OCI-LY7 (cell line): Measurements from ENCODE around the gene OR9G1. TPM values are rescaled to one million over a fixed set of nuclear protein-coding genes. Genes with fewer than 3 reads are reported as not detected.

Source experiments
- BruUV-seq: library from RNA; stranded (reverse); fragments of 400-500 nt; replicated peaks from 2 replicates; lab custom pipeline; 2021; lab: Mats Ljungman, UMichigan
- CTCF ChIA-PET: fragments of 300-600 bp; sonication (Branson Sonifier 250); formaldehyde crosslinking; loops from one replicate; lab custom pipeline; 2022; ENCODE audit warnings: antibody characterized with exemption; ENCODE audit not compliant: unreplicated experiment; lab: Charles Lee
- POLR2A ChIA-PET: fragments of 300-600 bp; sonication (Branson Sonifier 250); formaldehyde crosslinking; loops from one replicate; lab custom pipeline; 2022; ENCODE audit warnings: antibody characterized with exemption; lab: Charles Lee
- DNase-seq: peaks from one replicate; pipeline ENCODE4 v3.0.0-alpha.2; 2015; ENCODE audit warnings: low spot score
- H2AFZ ChIP-seq: fragments of 200-600 bp; sonication (generic), shearing (Covaris generic); 2 replicates; pipeline ENCODE4 v1.6.1; 2014; ENCODE audit warnings: mild to moderate bottlenecking, antibody characterized with exemption, low read length, moderate library complexity
- H3K27ac ChIP-seq: fragments of 200-600 bp; sonication (generic); 2 replicates; pipeline ENCODE4 v1.5.1; 2014; ENCODE audit warnings: mixed run types, low read depth, mild to moderate bottlenecking, moderate library complexity, low read length, inconsistent platforms; ENCODE audit not compliant: poor library complexity, severe bottlenecking
- H3K36me3 ChIP-seq: fragments of 200-600 bp; sonication (generic); 2 replicates; pipeline ENCODE4 v1.6.1; 2014; ENCODE audit warnings: mild to moderate bottlenecking, antibody characterized with exemption, low read length, moderate library complexity, mixed read lengths; ENCODE audit not compliant: insufficient read depth
- H3K4me1 ChIP-seq: fragments of 200-600 bp; sonication (generic); 2 replicates; pipeline ENCODE4 v1.5.1; 2014; ENCODE audit warnings: mild to moderate bottlenecking, low read length; ENCODE audit not compliant: insufficient read depth, poor library complexity, severe bottlenecking
- H3K4me2 ChIP-seq: fragments of 200-600 bp; sonication (generic); 2 replicates; pipeline ENCODE4 v1.6.1; 2014; ENCODE audit warnings: mild to moderate bottlenecking, low read length
- H3K4me3 ChIP-seq: fragments of 200-600 bp; sonication (generic); 2 replicates; pipeline ENCODE4 v1.5.1; 2014; ENCODE audit warnings: mild to moderate bottlenecking, low read depth, low read length; ENCODE audit not compliant: poor library complexity, severe bottlenecking
- H3K79me2 ChIP-seq: fragments of 200-600 bp; sonication (generic); 2 replicates; pipeline ENCODE4 v1.6.1; 2016; ENCODE audit warnings: low read depth, mild to moderate bottlenecking, low read length, moderate library complexity, mixed read lengths; ENCODE audit not compliant: insufficient read depth
- H3K9me2 ChIP-seq: fragments of 200-600 bp; sonication (generic); 2 replicates; pipeline ENCODE4 v1.6.1; 2016; ENCODE audit warnings: mild to moderate bottlenecking, low read length, mixed read lengths; ENCODE audit not compliant: insufficient read depth
- H3K9me3 ChIP-seq: fragments of 200-600 bp; sonication (generic); 2 replicates; pipeline ENCODE4 v1.6.1; 2014; ENCODE audit warnings: mild to moderate bottlenecking, mixed run types, low read length, mixed read lengths
- H4K20me1 ChIP-seq: fragments of 200-600 bp; sonication (generic); 2 replicates; pipeline ENCODE4 v1.6.1; 2014; ENCODE audit warnings: mild to moderate bottlenecking, antibody characterized with exemption, low read length, moderate library complexity, mixed read lengths; ENCODE audit not compliant: insufficient read depth
- CTCF ChIP-seq: fragments of 200-600 bp; sonication (generic); conservative IDR thresholded peaks from 2 replicates; pipeline ENCODE4 v1.5.1; 2014; ENCODE audit warnings: mild to moderate bottlenecking, antibody characterized with exemption, low read length, moderate library complexity, mixed read lengths
- EZH2phosphoT487 ChIP-seq: fragments of 200-600 bp; sonication (generic); IDR thresholded peaks from 2 replicates; pipeline ENCODE4 v1.6.1; 2018; ENCODE audit warnings: low read depth, borderline replicate concordance, mild to moderate bottlenecking, mixed run types, antibody characterized with exemption, low read length, moderate library complexity, mixed read lengths
- intact Hi-C: fragments of 100-400 bp; cut with micrococcal nuclease; formaldehyde crosslinking; loops from one replicate; pipeline ENCODE4 v1.10.0; 2022; ENCODE audit not compliant: unreplicated experiment
- total RNA-seq, 2 experiments: library from RNA; depleted of rRNA in 1 of 2; stranded (reverse); fragments of >200 nt in 1 of 2; shearing (Covaris generic) in 1 of 2; gene quantifications; 2 replicates each; pipeline ENCODE4 v1.2.3, GENCODE V29; 2014 to 2022

OR9G1 gene
- total RNA-seq, 2 experiments from 2014 or later, result not detected

DNA sequence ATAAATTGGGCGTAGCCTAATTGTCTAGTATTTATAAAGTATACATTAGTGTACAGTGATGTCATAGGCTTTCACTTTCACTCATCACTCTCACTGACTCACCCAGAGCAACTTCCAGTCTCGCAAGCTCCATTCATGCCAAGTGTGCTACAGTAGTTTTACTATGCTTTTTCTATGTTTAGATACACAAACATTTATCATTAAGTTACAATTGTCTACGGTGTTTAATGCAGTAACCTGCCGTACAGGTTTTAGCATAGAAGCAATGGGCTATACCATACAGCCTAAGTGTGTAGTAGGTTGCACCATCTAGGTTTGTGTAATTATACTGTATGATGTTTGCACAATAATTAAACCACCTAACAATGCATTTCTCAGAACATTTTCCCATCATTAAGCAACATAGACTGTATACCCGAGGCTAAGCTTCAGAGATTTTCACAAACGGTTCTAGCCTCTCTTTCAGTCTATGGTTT lies 17.5 kb downstream of the OR9G1 start:
- CTCF ChIA-PET, result no interaction called here
- POLR2A ChIA-PET, result interaction anchor here (0.6 kb wide), 1 partner anchor 629 kb away, joined by 3 read pairs; no protein-coding TSS in a partner anchor
- Histone ChIP-seq H3K4me1 (no peaks in the 10 kb centered on the region), H3K9me3 (no peaks in the 10 kb centered on the region), H3K4me2 (no peak overlapping the region), H3K9me2 (no peaks in the 10 kb centered on the region), H2AFZ (no peak overlapping the region), H3K79me2 (no peaks in the 10 kb centered on the region), H3K36me3 (no peaks in the 10 kb centered on the region), H3K4me3 (no peak overlapping the region), H3K27ac (no peak overlapping the region), H4K20me1 (no peaks in the 10 kb centered on the region)
- TF ChIP-seq CTCF, result no peak
- TF ChIP-seq EZH2phosphoT487, result no peak
- intact Hi-C loops, result no loop called here
- BruUV-seq, result no TSS peak
- DNase-seq, result no peak

DNA sequence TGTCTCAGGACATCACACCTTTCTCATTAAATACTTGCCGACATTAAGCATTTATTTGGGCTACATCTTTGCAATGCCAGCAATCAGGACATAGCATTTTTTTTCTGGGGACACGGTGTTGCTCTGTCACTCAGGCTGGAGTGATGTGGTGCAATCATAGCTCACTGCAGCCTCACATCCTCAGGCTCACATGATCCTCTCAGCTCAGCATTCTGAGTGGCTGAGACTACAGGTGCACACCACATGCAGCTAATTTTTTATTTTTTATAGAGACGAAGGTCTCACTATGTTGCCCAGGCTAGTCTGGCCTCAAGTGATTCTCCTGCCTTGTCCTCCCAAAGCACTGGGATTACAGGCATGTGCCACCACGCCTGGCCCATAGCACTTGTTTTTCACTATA lies 21.6 kb downstream of the OR9G1 start:
- no peak for TF ChIP-seq EZH2phosphoT487
- TF ChIP-seq CTCF, result no peak
- CTCF ChIA-PET, result no interaction called here
- H3K9me2 ChIP-seq, result no peaks in the 10 kb centered on the region
- no peaks in the 10 kb centered on the region for H3K36me3 ChIP-seq
- no TSS peak for BruUV-seq
- POLR2A ChIA-PET, result no interaction called here
- no peaks in the 10 kb centered on the region for H4K20me1 ChIP-seq
- no peaks in the 10 kb centered on the region for H3K79me2 ChIP-seq
- H2AFZ ChIP-seq, result no peak overlapping the region
- no peak overlapping the region for H3K4me2 ChIP-seq
- intact Hi-C loops, result no loop called here
- no peak for DNase-seq
- no peaks in the 10 kb centered on the region for H3K9me3 ChIP-seq
- H3K4me1 ChIP-seq, result no peaks in the 10 kb centered on the region
- no peak overlapping the region for H3K27ac ChIP-seq
- no peak overlapping the region for H3K4me3 ChIP-seq

- BruUV-seq, result no TSS peak
- intact Hi-C loops, result no loop called here
- H3K4me3 ChIP-seq, result no peak overlapping the region
- H3K9me2 ChIP-seq, result no peaks in the 10 kb centered on the region
- H3K9me3 ChIP-seq, result no peaks in the 10 kb centered on the region
- no peaks in the 10 kb centered on the region for H4K20me1 ChIP-seq
- CTCF ChIA-PET, result no interaction called here
- no peaks in the 10 kb centered on the region for H3K79me2 ChIP-seq
- no peak for DNase-seq
- H3K36me3 ChIP-seq, result no peaks in the 10 kb centered on the region
- no peak overlapping the region for H3K27ac ChIP-seq
- H2AFZ ChIP-seq, result no peak overlapping the region
- POLR2A ChIA-PET, result no interaction called here
- TF ChIP-seq EZH2phosphoT487 (no peak), CTCF (no peak)
- H3K4me1 ChIP-seq, result no peaks in the 10 kb centered on the region
- no peak overlapping the region for H3K4me2 ChIP-seq
These were observed 41.2 kb downstream of the OR9G1 start for GRCh38 chr11:56740107-56740506.
